Measurements from ENCODE around the gene DEGS2. TPM values are rescaled to one million over a fixed set of nuclear protein-coding genes. Genes with fewer than 3 reads are reported as not detected.

DEGS2 gene
- total RNA-seq, 1 experiment from 2014 or later, result not detected

- Histone ChIP-seq H3K36me3 (ENCODE audit: insufficient read depth, low read length, poor library complexity, severe bottlenecking) (no peaks in the 10 kb centered on the region), H3K27me3 (replicated peaks; ENCODE audit: insufficient read depth, low read depth, low read length, poor library complexity) (no peaks in the 10 kb centered on the region), H3K9me3 (ENCODE audit: low read depth, low read length, poor library complexity, severe bottlenecking) (no peaks in the 10 kb centered on the region), H3K4me1 (ENCODE audit: insufficient read depth, low read length, poor library complexity, severe bottlenecking) (no peaks in the 10 kb centered on the region), H3K4me3 (ENCODE audit: low read depth, low read length, poor library complexity, severe bottlenecking) (no peak overlapping the region), H3K27ac (ENCODE audit: low read depth, low read length, poor library complexity, severe bottlenecking) (no peak overlapping the region)
- no TSS peak for BruUV-seq (replicated peaks)
- TF ChIP-seq CTCF (conservative IDR thresholded peaks at IDR 0.05; ENCODE audit: low read depth, low read length) (no peak), EZH2 (IDR thresholded peaks at IDR 0.05; ENCODE audit: borderline replicate concordance, low read depth, low read length, poor library complexity, severe bottlenecking) (no peak)
- no peak for DNase-seq (ENCODE audit: low spot score)
- ChIA-PET POLR2A (ENCODE audit: low non-redundant PET) (interaction anchor here (0.6 kb wide), 1 partner anchor 265 kb away, joined by 3 read pairs; a partner anchor contains a TSS), CTCF (no interaction called here)
- intact Hi-C loops (cut with micrococcal nuclease; ENCODE audit: unreplicated experiment), result no loop called here
These were observed 48.6 kb downstream of the DEGS2 start for GRCh38 chr14:100110816-100111215.

- ChIA-PET POLR2A (ENCODE audit: low non-redundant PET) (no interaction called here), CTCF (interaction anchor here (2.5 kb wide), 1 partner anchor 31 kb away, joined by 9 read pairs; no protein-coding TSS in a partner anchor)
- intact Hi-C loops (cut with micrococcal nuclease; ENCODE audit: unreplicated experiment), result no loop called here
These were observed 49.9 kb downstream of the DEGS2 start for GRCh38 chr14:100109594-100109955.

GRCh38 chr14:100108840-100109593, 50.4 kb downstream of the DEGS2 start:
- no peak overlapping the region for H3K4me3 ChIP-seq (ENCODE audit: low read depth, low read length, poor library complexity, severe bottlenecking)
- H3K4me1 ChIP-seq (ENCODE audit: insufficient read depth, low read length, poor library complexity, severe bottlenecking), result peaks cover 11% of the 10 kb centered on the region
- H3K9me3 ChIP-seq (ENCODE audit: low read depth, low read length, poor library complexity, severe bottlenecking), result no peaks in the 10 kb centered on the region
- intact Hi-C loops (cut with micrococcal nuclease; ENCODE audit: unreplicated experiment), result loop anchor here (1.0 kb wide), 1 partner anchor 127 kb away; no protein-coding TSS in a partner anchor
- H3K27me3 ChIP-seq (replicated peaks; ENCODE audit: insufficient read depth, low read depth, low read length, poor library complexity), result no peaks in the 10 kb centered on the region
- no peak for DNase-seq (ENCODE audit: low spot score)
- TF ChIP-seq CTCF (conservative IDR thresholded peaks at IDR 0.05; ENCODE audit: low read depth, low read length) (no peak), EZH2 (IDR thresholded peaks at IDR 0.05; ENCODE audit: borderline replicate concordance, low read depth, low read length, poor library complexity, severe bottlenecking) (no peak)
- ChIA-PET CTCF (interaction anchor here (0.6 to 2.5 kb wide), 2 partner anchors 30 to 128 kb away, joined by 4 to 9 read pairs; no protein-coding TSS in a partner anchor), POLR2A (ENCODE audit: low non-redundant PET) (no interaction called here)
- BruUV-seq (replicated peaks), result no TSS peak
- H3K27ac ChIP-seq (ENCODE audit: low read depth, low read length, poor library complexity, severe bottlenecking), result no peak overlapping the region
- H3K36me3 ChIP-seq (ENCODE audit: insufficient read depth, low read length, poor library complexity, severe bottlenecking), result no peaks in the 10 kb centered on the region

More at GRCh38 chr14:100109594-100109955, 49.9 kb downstream of the DEGS2 start:
- Histone ChIP-seq H3K27me3 (replicated peaks; ENCODE audit: insufficient read depth, low read depth, low read length, poor library complexity) (no peaks in the 10 kb centered on the region), H3K9me3 (ENCODE audit: low read depth, low read length, poor library complexity, severe bottlenecking) (no peaks in the 10 kb centered on the region), H3K4me3 (ENCODE audit: low read depth, low read length, poor library complexity, severe bottlenecking) (no peak overlapping the region), H3K27ac (ENCODE audit: low read depth, low read length, poor library complexity, severe bottlenecking) (no peak overlapping the region), H3K4me1 (ENCODE audit: insufficient read depth, low read length, poor library complexity, severe bottlenecking) (peaks cover 5% of the 10 kb centered on the region), H3K36me3 (ENCODE audit: insufficient read depth, low read length, poor library complexity, severe bottlenecking) (no peaks in the 10 kb centered on the region)
- DNase-seq (ENCODE audit: low spot score), result no peak
- BruUV-seq (replicated peaks), result no TSS peak
- no peak for TF ChIP-seq CTCF (conservative IDR thresholded peaks at IDR 0.05; ENCODE audit: low read depth, low read length)
- no peak for TF ChIP-seq EZH2 (IDR thresholded peaks at IDR 0.05; ENCODE audit: borderline replicate concordance, low read depth, low read length, poor library complexity, severe bottlenecking)

Measured in A673 (cell line).